Subcutaneous abdominal adipose tissue (tissue), 5 donors: ENCODE data around the gene NLRC3.

Experiments used
- H3K27ac ChIP-seq: one replicate; pipeline ENCODE4 v1.7.0; 2013; ENCODE audit warnings: low read depth, mild to moderate bottlenecking, inconsistent platforms, low read length, moderate library complexity
- H3K27me3 ChIP-seq, 5 donors: one replicate each; pipeline ENCODE4 v1.7.0; 2013; ENCODE audit warnings: low read length in 5 of 5, inconsistent platforms in 1 of 5; ENCODE audit not compliant: control insufficient read depth in 5 of 5, insufficient read depth in 4 of 5
- H3K36me3 ChIP-seq, 5 donors: one replicate each; pipeline ENCODE4 v1.7.0; 2013; ENCODE audit warnings: low read length in 5 of 5; ENCODE audit not compliant: control insufficient read depth in 5 of 5, insufficient read depth in 5 of 5
- H3K4me1 ChIP-seq, 5 donors: one replicate each; pipeline ENCODE4 v1.7.0; 2013; ENCODE audit warnings: low read length in 5 of 5, mild to moderate bottlenecking in 3 of 5, moderate library complexity in 1 of 5; ENCODE audit not compliant: control insufficient read depth in 5 of 5, insufficient read depth in 5 of 5
- H3K4me3 ChIP-seq, 5 donors: one replicate each; pipeline ENCODE4 v1.7.0; 2013; ENCODE audit warnings: low read length in 5 of 5, low read depth in 1 of 5
- H3K9ac ChIP-seq, 5 donors: one replicate each; pipeline ENCODE4 v1.7.0; 2013; ENCODE audit warnings: low read length in 5 of 5, mild to moderate bottlenecking in 4 of 5, moderate library complexity in 3 of 5
- H3K9me3 ChIP-seq, 5 donors: one replicate each; pipeline ENCODE4 v1.7.0; 2013; ENCODE audit warnings: low read length in 5 of 5; ENCODE audit not compliant: control insufficient read depth in 5 of 5
- donor health status: healthy.
- donor health status: healthy.
- donor health status: healthy.
- donor health status: healthy.
- donor health status: healthy.

The NLRC3 gene

DNA sequence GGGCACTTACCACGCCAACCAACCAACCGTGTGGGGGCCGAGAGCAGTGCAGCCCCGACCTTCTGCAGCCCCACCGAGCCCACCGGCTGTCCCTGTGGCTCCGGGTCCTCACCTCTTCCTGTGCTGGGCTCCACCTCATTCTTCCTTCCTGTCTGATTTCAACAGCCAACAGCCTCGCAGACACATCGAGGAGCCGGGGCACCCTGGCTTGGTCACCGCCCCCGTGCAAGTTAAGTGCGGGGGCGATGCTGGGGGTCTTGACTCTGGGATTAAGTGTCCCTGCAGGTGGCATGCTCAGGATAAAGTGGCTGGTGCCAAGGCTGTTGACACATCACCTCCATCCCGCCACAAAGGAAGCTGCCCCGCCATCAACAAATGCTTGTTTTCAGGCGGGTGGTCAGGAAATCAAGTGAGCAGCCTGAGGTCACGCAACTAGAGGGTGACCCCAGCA lies at the start of gene NLRC3:
Gene NLRC3 (minus strand): TSS at position 102 of the 451 bp plus-strand sequence. CDS start 12,367 bp downstream, outside the sequence.
- H3K9ac ChIP-seq = no peak within 1 kb of the TSS
- H3K4me1 ChIP-seq = peaks cover 0 to 10% (median 2%) of the 10 kb centered on the region in 5 donors
- H3K27me3 ChIP-seq = peaks cover 10 to 25% (median 15%) of the 10 kb centered on the region in 5 donors
- H3K36me3 ChIP-seq = peaks cover 0 to 4% (median 1%) of the 10 kb centered on the region in 5 donors
- H3K27ac ChIP-seq = no peak within 1 kb of the TSS
- peak within 1 kb of the TSS in 3 of 5 donors; percentile 32 to 55 (median 46) for H3K4me3 ChIP-seq
- no peaks in the 10 kb centered on the region for H3K9me3 ChIP-seq

GRCh38 chr16:3625911-3626732 lies 48.9 kb upstream of the NLRC3 start:
- H3K27ac ChIP-seq = no peak overlapping the region
- H3K36me3 ChIP-seq = no peaks in the 10 kb centered on the region
- no peak overlapping the region for H3K4me3 ChIP-seq
- H3K4me1 ChIP-seq = peaks cover 0 to 14% (median 0%) of the 10 kb centered on the region in 5 donors
- no peak overlapping the region for H3K9ac ChIP-seq
- H3K9me3 ChIP-seq = no peaks in the 10 kb centered on the region
- H3K27me3 ChIP-seq = no peaks in the 10 kb centered on the region

GRCh38 chr16:3625331-3625730 lies 48.1 kb upstream of the NLRC3 start:
- Histone ChIP-seq H3K4me1 (peaks cover 0 to 14% (median 0%) of the 10 kb centered on the region in 5 donors), H3K27me3 (no peaks in the 10 kb centered on the region), H3K9me3 (no peaks in the 10 kb centered on the region), H3K36me3 (no peaks in the 10 kb centered on the region), H3K9ac (no peak overlapping the region), H3K4me3 (no peak overlapping the region), H3K27ac (no peak overlapping the region)

- no peaks in the 10 kb centered on the region for H3K27me3 ChIP-seq
- H3K9ac ChIP-seq = no peak overlapping the region
- H3K27ac ChIP-seq = no peak overlapping the region
- no peaks in the 10 kb centered on the region for H3K9me3 ChIP-seq
- H3K4me1 ChIP-seq = peaks cover 0 to 14% (median 0%) of the 10 kb centered on the region in 5 donors
- no peak overlapping the region for H3K4me3 ChIP-seq
- no peaks in the 10 kb centered on the region for H3K36me3 ChIP-seq
Measured at GRCh38 chr16:3623642-3624041, 46.4 kb upstream of the NLRC3 start.

GRCh38 chr16:3618769-3619141 lies 41.6 kb upstream of the NLRC3 start:
- no peaks in the 10 kb centered on the region for H3K27me3 ChIP-seq
- peaks cover 0 to 4% (median 3%) of the 10 kb centered on the region in 5 donors for H3K36me3 ChIP-seq
- no peak overlapping the region for H3K4me3 ChIP-seq
- H3K9me3 ChIP-seq = no peaks in the 10 kb centered on the region
- no peaks in the 10 kb centered on the region for H3K4me1 ChIP-seq
- H3K27ac ChIP-seq = no peak overlapping the region
- no peak overlapping the region for H3K9ac ChIP-seq

DNA sequence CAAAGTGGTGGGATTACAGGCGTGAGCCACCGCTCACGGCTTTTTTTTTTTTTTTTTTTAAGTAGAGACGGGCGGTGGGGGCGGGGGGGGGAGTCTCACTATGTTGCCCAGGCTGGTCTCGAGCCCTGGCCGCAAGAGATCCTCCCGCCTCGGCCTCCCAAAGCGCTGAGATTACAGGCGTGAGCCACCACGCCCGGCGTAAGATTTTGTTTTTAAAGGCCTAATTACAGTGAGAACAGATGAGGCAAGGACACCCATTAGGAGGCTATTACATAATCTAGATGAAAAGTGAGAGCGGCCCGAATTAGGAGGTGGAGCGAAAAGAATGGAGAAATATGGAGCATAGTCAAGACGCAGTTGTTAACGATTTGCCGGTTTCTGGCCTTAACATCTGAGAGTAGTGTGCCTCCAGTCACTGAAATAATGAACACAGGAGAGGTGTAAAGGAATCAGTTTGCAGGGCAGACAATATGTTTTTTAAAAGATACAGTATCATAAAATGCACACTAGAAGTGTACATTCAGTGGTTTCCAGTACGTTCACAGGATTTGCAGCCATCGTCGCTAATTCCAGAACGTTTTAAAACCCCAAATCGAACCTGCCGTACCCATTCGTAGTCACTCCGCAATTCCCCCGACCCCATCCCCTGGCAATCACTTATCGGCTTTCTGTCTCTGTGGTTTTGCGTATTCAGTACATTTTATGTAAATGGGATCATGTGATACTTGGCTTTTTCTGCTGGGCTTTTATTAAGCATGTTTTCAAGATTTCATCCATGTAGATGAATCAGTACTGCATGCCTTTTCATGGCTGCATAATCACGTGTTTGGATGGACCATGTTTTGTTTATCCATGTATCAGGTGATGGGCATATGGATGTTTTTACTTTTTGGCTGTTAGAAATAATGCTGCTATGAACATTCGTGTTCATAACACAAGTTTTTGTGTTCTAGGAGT lies 35.6 kb upstream of the NLRC3 start:
- H3K27ac ChIP-seq = peak overlapping the region; percentile 81
- peaks cover 0 to 4% (median 3%) of the 10 kb centered on the region in 5 donors for H3K36me3 ChIP-seq
- peak overlapping the region; percentile 82 to 97 (median 93) for H3K4me3 ChIP-seq
- no peaks in the 10 kb centered on the region for H3K27me3 ChIP-seq
- H3K4me1 ChIP-seq = peaks cover 0 to 29% (median 23%) of the 10 kb centered on the region in 5 donors
- no peaks in the 10 kb centered on the region for H3K9me3 ChIP-seq
- H3K9ac ChIP-seq = peak overlapping the region in 4 of 5 donors; percentile 28 to 98 (median 96)

DNA sequence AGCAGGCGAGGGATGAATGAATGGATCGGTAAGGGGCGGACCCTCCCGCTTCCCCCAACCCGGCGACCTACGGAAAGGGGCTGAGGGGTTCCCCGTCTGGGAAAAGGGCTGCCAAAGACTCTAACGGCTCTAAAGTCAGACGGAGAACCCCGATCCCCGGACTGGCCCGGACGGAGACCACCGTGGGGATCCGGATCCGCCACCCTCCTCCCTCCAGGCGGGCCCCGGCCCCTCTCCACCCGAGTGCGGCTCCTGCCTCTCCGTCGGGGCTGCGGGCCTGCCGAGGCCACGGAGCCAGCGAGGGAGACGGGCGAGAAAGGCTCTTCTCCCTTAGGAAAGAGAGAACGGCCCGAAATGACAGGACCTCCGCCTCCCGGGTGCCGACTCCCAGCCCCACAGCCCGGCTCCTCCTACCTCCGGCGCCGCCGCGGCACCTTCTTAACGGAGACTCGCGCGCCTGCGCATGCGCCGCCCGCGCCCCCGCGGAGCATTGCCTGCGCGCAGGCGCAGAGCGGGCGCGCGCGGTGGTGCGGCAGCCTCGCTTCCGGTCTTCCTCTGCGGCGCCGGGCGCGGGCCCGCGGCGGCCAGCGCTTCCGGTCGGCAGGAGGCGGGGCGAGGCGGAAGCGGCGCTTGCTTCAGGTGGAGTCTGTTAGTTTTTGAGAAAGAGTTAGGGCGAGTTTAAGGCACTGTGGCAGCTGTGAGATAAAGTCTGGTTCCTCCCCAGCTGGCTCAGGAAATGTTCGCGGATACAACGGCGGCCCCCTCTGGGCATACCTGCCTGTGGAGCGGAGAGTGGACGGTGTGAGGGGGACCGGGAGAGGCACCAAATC lies 34.2 kb upstream of the NLRC3 start, which contains the start of gene SLX4:
Gene SLX4 (minus strand): TSS at position 461 of the 830 bp plus-strand sequence. CDS start 2,642 bp downstream, outside the sequence.
- Histone ChIP-seq H3K27ac (peak within 1 kb of the TSS; percentile 81), H3K27me3 (no peaks in the 10 kb centered on the region), H3K9ac (peak within 1 kb of the TSS; percentile 89 to 98 (median 95)), H3K36me3 (peaks cover 0 to 4% (median 3%) of the 10 kb centered on the region in 5 donors), H3K9me3 (no peaks in the 10 kb centered on the region), H3K4me3 (peak within 1 kb of the TSS; percentile 82 to 97 (median 93)), H3K4me1 (peaks cover 0 to 29% (median 23%) of the 10 kb centered on the region in 5 donors)

- Histone ChIP-seq H3K36me3 (peaks cover 0 to 4% (median 3%) of the 10 kb centered on the region in 5 donors), H3K4me1 (peaks cover 0 to 29% (median 23%) of the 10 kb centered on the region in 5 donors), H3K4me3 (peak overlapping the region; percentile 82 to 97 (median 89)), H3K9me3 (no peaks in the 10 kb centered on the region), H3K27ac (peak overlapping the region; percentile 65), H3K9ac (peak overlapping the region; percentile 63 to 98 (median 95)), H3K27me3 (no peaks in the 10 kb centered on the region)
Measured at GRCh38 chr16:3610698-3611145, 33.5 kb upstream of the NLRC3 start.
